SK-N-SH (cell line): ENCODE data around the gene COMMD8.

Experiments
- EP300 ChIP-seq, 2 experiments: IDR thresholded peaks; 2 replicates each; pipeline versions ENCODE4 v1.4.0 to v1.6.1; 2012; ENCODE audit warnings: borderline replicate concordance in 1 of 2, low read depth in 1 of 2, low read length in 1 of 2
- FOXM1 ChIP-seq: IDR thresholded peaks from 2 replicates; pipeline ENCODE4 v1.4.0; 2012; ENCODE audit warnings: low read depth, mild to moderate bottlenecking
- RCOR1 ChIP-seq: fragments of 150-350 bp; IDR thresholded peaks from 2 replicates; pipeline ENCODE4 v1.6.1; 2017; ENCODE audit warnings: antibody characterized with exemption, low read length

- TF ChIP-seq RCOR1, result no peak
- no peak for TF ChIP-seq EP300 (IDR thresholded peaks at IDR 0.05; ENCODE audit: borderline replicate concordance in 1 of 2, low read depth in 1 of 2, low read length in 1 of 2)
- TF ChIP-seq FOXM1, result no peak
These were observed 30.6 kb upstream of the COMMD8 start for GRCh38 chr4:47494124-47494430.
